H1 (cell line): ENCODE data around the gene GMCL1. TPM values are rescaled to one million over a fixed set of nuclear protein-coding genes. Genes with fewer than 3 reads are reported as not detected.

Source experiments
- CTCF ChIA-PET: fragments of 300-600 bp; sonication (Branson Sonifier 250); formaldehyde crosslinking; loops from one replicate; lab custom pipeline; 2021; ENCODE audit not compliant: partially characterized antibody; lab: Charles Lee
- POLR2A ChIA-PET: fragments of 300-600 bp; sonication (Branson Sonifier 250); formaldehyde crosslinking; loops from one replicate; lab custom pipeline; 2021; ENCODE audit warnings: inconsistent platforms; ENCODE audit not compliant: partially characterized antibody; lab: Charles Lee
- DNase-seq, 2 experiments: peaks; one replicate each; pipeline versions ENCODE4 v3.0.0 to v3.0.0-alpha.2; 2010 to 2022; ENCODE audit warnings: low spot score in 2 of 2, low read depth in 1 of 2, mixed read lengths in 1 of 2
- FAIRE-seq: peaks from 2 replicates; lab custom pipeline; 2011; peaks lifted over from hg19 to GRCh38; lab: Jason Lieb, UNC
- H2AFZ ChIP-seq: 2 replicates; pipeline ENCODE4 v1.8.1; 2012; ENCODE audit warnings: low read length, inconsistent platforms
- H2AK5ac ChIP-seq: 2 replicates; pipeline ENCODE4 v1.6.1; 2013; ENCODE audit warnings: low read depth, low read length
- H2BK120ac ChIP-seq: replicated peaks from 2 replicates; pipeline ENCODE3; 2013; ENCODE audit warnings: low read depth, low read length, inconsistent platforms
- H2BK12ac ChIP-seq: 2 replicates; pipeline ENCODE4 v1.6.1; 2013; ENCODE audit warnings: low read depth, low read length
- H2BK15ac ChIP-seq: 2 replicates; pipeline ENCODE4 v1.6.1; 2013; ENCODE audit warnings: low read length
- H2BK20ac ChIP-seq: 2 replicates; pipeline ENCODE4 v1.6.1; 2013; ENCODE audit warnings: low read length
- H2BK5ac ChIP-seq: 2 replicates; pipeline ENCODE4 v1.6.1; 2013; ENCODE audit warnings: low read depth, low read length
- H3K14ac ChIP-seq: 2 replicates; pipeline ENCODE4 v1.6.1; 2013; ENCODE audit warnings: inconsistent platforms; ENCODE audit not compliant: insufficient read length
- H3K18ac ChIP-seq: 2 replicates; pipeline ENCODE4 v1.6.1; 2013; ENCODE audit warnings: low read length; ENCODE audit errors: extremely low read depth
- H3K23ac ChIP-seq: 2 replicates; pipeline ENCODE4 v1.6.1; 2013; ENCODE audit warnings: inconsistent platforms; ENCODE audit not compliant: insufficient read length
- H3K23me2 ChIP-seq: 2 replicates; pipeline ENCODE4 v1.6.1; 2013; ENCODE audit warnings: low read depth, low read length
- H3K27ac ChIP-seq: 2 replicates; pipeline ENCODE4 v1.6.1; 2011; ENCODE audit warnings: low read depth, low read length, inconsistent platforms
- H3K27me3 ChIP-seq, 4 experiments: replicated peaks in 1 of 4; 1 replicate in 1 of 4; 2 replicates in 3 of 4; pipeline versions ENCODE4 v1.6.1 to v1.8.1; 2011 to 2013; ENCODE audit warnings: low read length in 3 of 4, mild to moderate bottlenecking in 3 of 4, inconsistent platforms in 2 of 4, mixed read lengths in 2 of 4, moderate library complexity in 1 of 4; ENCODE audit not compliant: control insufficient read depth in 3 of 4, insufficient read depth in 3 of 4; ENCODE audit errors: extremely low read depth in 1 of 4
- H3K36me3 ChIP-seq, 4 experiments: 2 replicates each; pipeline versions ENCODE4 v1.6.1 to v1.8.1; 2011 to 2013; ENCODE audit warnings: mild to moderate bottlenecking in 4 of 4, low read length in 3 of 4, moderate library complexity in 2 of 4, control low read depth in 1 of 4, inconsistent platforms in 1 of 4; ENCODE audit not compliant: insufficient read depth in 4 of 4, control insufficient read depth in 2 of 4
- H3K4ac ChIP-seq: replicated peaks from 2 replicates; pipeline ENCODE3; 2013; ENCODE audit warnings: low read length, low read depth, mixed read lengths, inconsistent platforms; ENCODE audit not compliant: insufficient read length
- H3K4me1 ChIP-seq, 4 experiments: replicated peaks in 1 of 4; 1 replicate in 1 of 4; 2 replicates in 3 of 4; pipeline versions ENCODE4 v1.6.1 to v1.8.1; 2011 to 2013; ENCODE audit warnings: low read length in 3 of 4, inconsistent platforms in 2 of 4, mixed read lengths in 1 of 4; ENCODE audit not compliant: insufficient read depth in 4 of 4, control insufficient read depth in 3 of 4
- H3K4me2 ChIP-seq, 2 experiments: 2 replicates each; pipeline versions ENCODE4 v1.6.1 to v1.8.1; 2011 to 2013; ENCODE audit warnings: low read depth in 2 of 2, low read length in 2 of 2, control low read depth in 1 of 2, inconsistent platforms in 1 of 2, mild to moderate bottlenecking in 1 of 2; ENCODE audit not compliant: insufficient read depth in 1 of 2
- H3K4me3 ChIP-seq, 4 experiments: fragments of 200-600, 300-600 bp in 1 of 4; sonication (generic), shearing (Covaris generic), sonication (Bioruptor Twin) in 1 of 4; 2 replicates each; pipeline versions ENCODE4 v1.5.1 to v1.8.1; 2011 to 2016; ENCODE audit warnings: low read length in 4 of 4, low read depth in 3 of 4, control low read depth in 2 of 4, inconsistent platforms in 2 of 4, mild to moderate bottlenecking in 2 of 4, mixed read lengths in 1 of 4, moderate library complexity in 1 of 4; ENCODE audit not compliant: insufficient read depth in 2 of 4; ENCODE audit errors: extremely low read depth in 1 of 4
- H3K56ac ChIP-seq: replicated peaks from 2 replicates; pipeline ENCODE3; 2013; ENCODE audit warnings: low read depth, mild to moderate bottlenecking, mixed read lengths, low read length, inconsistent platforms; ENCODE audit not compliant: insufficient read length
- H3K79me1 ChIP-seq: 2 replicates; pipeline ENCODE4 v1.6.1; 2013; ENCODE audit warnings: low read depth, low read length, control low read depth
- H3K79me2 ChIP-seq, 2 experiments: 2 replicates each; pipeline versions ENCODE4 v1.6.1 to v1.8.1; 2012 to 2013; ENCODE audit warnings: low read length in 2 of 2, mild to moderate bottlenecking in 2 of 2, inconsistent platforms in 1 of 2; ENCODE audit not compliant: insufficient read depth in 2 of 2, control insufficient read depth in 1 of 2
- H3K9ac ChIP-seq, 4 experiments: replicated peaks in 1 of 4; 1 replicate in 1 of 4; 2 replicates in 3 of 4; pipeline versions ENCODE4 v1.6.1 to v1.8.1; 2011 to 2013; ENCODE audit warnings: low read depth in 3 of 4, low read length in 3 of 4, control low read depth in 2 of 4, mild to moderate bottlenecking in 2 of 4, moderate library complexity in 2 of 4, inconsistent platforms in 1 of 4; ENCODE audit errors: extremely low read depth in 1 of 4
- H3K9me3 ChIP-seq, 2 experiments: 2 replicates each; pipeline versions ENCODE4 v1.6.1 to v1.8.1; 2012 to 2013; ENCODE audit warnings: mild to moderate bottlenecking in 2 of 2, moderate library complexity in 2 of 2, control low read depth in 1 of 2, inconsistent platforms in 1 of 2, low read depth in 1 of 2, low read length in 1 of 2, mixed read lengths in 1 of 2; ENCODE audit not compliant: insufficient read depth in 2 of 2
- H4K20me1 ChIP-seq, 2 experiments: replicated peaks in 1 of 2; 2 replicates each; pipeline versions ENCODE3 to v1.8.1; 2011 to 2013; ENCODE audit warnings: inconsistent platforms in 2 of 2, low read length in 2 of 2, mild to moderate bottlenecking in 1 of 2; ENCODE audit not compliant: insufficient read depth in 2 of 2, control insufficient read depth in 1 of 2
- H4K5ac ChIP-seq: 2 replicates; pipeline ENCODE4 v1.6.1; 2013; ENCODE audit warnings: low read length, low read depth, mixed read lengths, inconsistent platforms; ENCODE audit not compliant: insufficient read length
- H4K8ac ChIP-seq: 2 replicates; pipeline ENCODE4 v1.8.0; 2013; ENCODE audit warnings: mild to moderate bottlenecking, moderate library complexity, low read length, inconsistent platforms; ENCODE audit not compliant: insufficient read depth; ENCODE audit errors: extremely low read depth
- H4K91ac ChIP-seq: replicated peaks from 2 replicates; pipeline ENCODE3; 2013; ENCODE audit warnings: low read length, mixed read lengths, inconsistent platforms; ENCODE audit not compliant: insufficient read length
- ATF3 ChIP-seq: IDR thresholded peaks from 2 replicates; pipeline ENCODE4 v1.6.1; 2011; ENCODE audit warnings: low read depth, mild to moderate bottlenecking, low read length; ENCODE audit not compliant: insufficient read depth
- CTBP2 ChIP-seq: IDR thresholded peaks from 2 replicates; pipeline ENCODE4 v1.7.0; 2011; ENCODE audit warnings: borderline replicate concordance, mild to moderate bottlenecking, moderate library complexity, mixed read lengths, low read length; ENCODE audit not compliant: insufficient read depth, insufficient read length
- JUND ChIP-seq: IDR thresholded peaks from 2 replicates; pipeline ENCODE4 v1.6.1; 2011; ENCODE audit warnings: mild to moderate bottlenecking, improper control_type of control experiment, low read length
- MAFK ChIP-seq: IDR thresholded peaks from 2 replicates; pipeline ENCODE4 v1.6.1; 2012; ENCODE audit warnings: low read depth, mild to moderate bottlenecking, improper control_type of control experiment, low read length
- NANOG ChIP-seq: IDR thresholded peaks from 2 replicates; pipeline ENCODE4 v1.6.1; 2011; ENCODE audit warnings: low read length, low read depth, mild to moderate bottlenecking, inconsistent platforms; ENCODE audit not compliant: insufficient read depth, poor library complexity, severe bottlenecking
- POLR2A ChIP-seq, 2 experiments: IDR thresholded peaks; 1 replicate in 1 of 2; 2 replicates in 1 of 2; pipeline ENCODE4 v1.6.1; 2011; ENCODE audit warnings: low read depth in 2 of 2, low read length in 2 of 2, mild to moderate bottlenecking in 2 of 2; ENCODE audit errors: control extremely low read depth in 1 of 2
- RNF2 ChIP-seq: fragments of 200-900, 300-1000 bp; sonication (generic); IDR thresholded peaks from 2 replicates; pipeline ENCODE4 v1.7.1; 2016; ENCODE audit warnings: borderline replicate concordance, low read depth, mild to moderate bottlenecking, antibody characterized with exemption, low read length; ENCODE audit not compliant: poor library complexity, severe bottlenecking; ENCODE audit errors: missing control alignments
- SP4 ChIP-seq: IDR thresholded peaks from 2 replicates; pipeline ENCODE4 v1.6.1; 2012; ENCODE audit warnings: low read length, inconsistent platforms
- WGBS, 2 experiments: shearing (Covaris generic) in 1 of 2; methylation state at CpG; one replicate each; pipeline versions ENCODE4 v1.1.6 to v1.1.7; 2013 to 2015; ENCODE audit warnings: low lambda C conversion rate in 2 of 2, mixed read lengths in 2 of 2, inconsistent platforms in 1 of 2, low coverage in 1 of 2, missing lambda C conversion rate in 1 of 2; ENCODE audit not compliant: insufficient replicate concordance in 2 of 2, insufficient coverage in 1 of 2, insufficient read length in 1 of 2; ENCODE audit errors: extremely low coverage in 1 of 2, missing lambda C conversion rate in 1 of 2; 5-methylcytosine and 5-hydroxymethylcytosine counted together
- polyA plus RNA-seq, 7 experiments: library from polyadenylated mRNA; depleted of rRNA in 3 of 7; stranded (reverse) in 5 of 7; unstranded in 2 of 7; fragments of >200 nt in 5 of 7; fragments of 200-250 nt in 2 of 7; gene quantifications; 1 replicate in 5 of 7; 2 replicates in 1 of 7; 4 replicates in 1 of 7; pipeline versions ENCODE4 v1.2.1 to v1.2.3, GENCODE V29; 2011 to 2013; ENCODE audit warnings: missing spikeins in 2 of 7, mixed read lengths in 2 of 7
- total RNA-seq: library from RNA; stranded (reverse); fragmentation: NEBNext Ultra II Directional; extraction: Animal tissue kit (Norgen Biotek cat#: 25700); gene quantifications from 2 replicates; pipeline ENCODE4 v1.2.1, GENCODE V29; 2021
- TF ChIP-seq, protein P1 (sequence below): IDR thresholded peaks from 2 replicates; pipeline ENCODE4 v1.6.1; 2011; ENCODE audit warnings: low read length, improper control_type of control experiment
- TF ChIP-seq, protein P2 (sequence below): IDR thresholded peaks from 2 replicates; pipeline ENCODE4 v1.6.1; 2012; ENCODE audit warnings: inconsistent platforms

Gene GMCL1
- total and polyA plus RNA-seq, 2 of the 8 experiments (the other 6 are each of a cell fraction or from before 2014, with no cell fraction given) = 6.5 to 21.9 TPM

- Histone ChIP-seq H2BK12ac (no peak overlapping the region), H2BK5ac (no peak overlapping the region), H2BK15ac (no peak overlapping the region), H2AK5ac (no peak overlapping the region), H4K91ac (no peak overlapping the region), H2BK20ac (no peak overlapping the region), H3K23me2 (peaks cover 5% of the 10 kb centered on the region), H3K4me1 (peaks cover 0 to 5% (median 4%) of the 10 kb centered on the region in 4 experiments; a peak in 3 of 7 replicates), H3K9ac (no peak overlapping the region), H3K79me2 (peaks cover 3 to 67% of the 10 kb centered on the region in 2 experiments; a peak in 3 of 4 replicates), H3K14ac (no peak overlapping the region), H3K4ac (no peak overlapping the region), H3K79me1 (peaks cover 7% of the 10 kb centered on the region), H4K5ac (no peak overlapping the region), H4K20me1 (peaks cover 0 to 2% of the 10 kb centered on the region in 2 experiments), H3K4me3 (peak overlapping the region in 1 of 4 experiments; percentile 70; a peak in 3 of 8 replicates), H2AFZ (no peak overlapping the region), H4K8ac (no peak overlapping the region), H3K18ac (no peak overlapping the region), H3K23ac (no peak overlapping the region), H3K27ac (no peak overlapping the region), H3K27me3 (no peaks in the 10 kb centered on the region), H3K9me3 (no peaks in the 10 kb centered on the region), H2BK120ac (no peak overlapping the region), H3K56ac (no peak overlapping the region), H3K36me3 (peaks cover 0 to 3% (median 0%) of the 10 kb centered on the region in 4 experiments; a peak in 1 of 8 replicates), H3K4me2 (peak overlapping the region in 1 of 2 experiments; percentile 89; a peak in 1 of 4 replicates)
- WGBS, 2 experiments = 93% methylated on average over 6 of the region's 6 CpGs; no CpG with 5 or more reads in 1 of the 2 experiments
- DNase-seq (no peak), FAIRE-seq (no peak)
- ChIA-PET CTCF (interaction anchor here (0.7 to 1.5 kb wide), 3 partner anchors 14 to 107 kb away, joined by 3 to 6 read pairs (median 3); no protein-coding TSS in a partner anchor), POLR2A (interaction anchor here (0.7 kb wide), 1 partner anchor 106 kb away, joined by 3 read pairs; no protein-coding TSS in a partner anchor)
- TF ChIP-seq JUND = no peak
- no peak for TF ChIP-seq CTBP2
- no peak for TF ChIP-seq POLR2A (IDR thresholded peaks at IDR 0.05; ENCODE audit: control extremely low read depth in 1 of 2, low read depth in 2 of 2, low read length in 2 of 2)
- no peak for TF ChIP-seq SP4
- TF ChIP-seq, protein P1, sequence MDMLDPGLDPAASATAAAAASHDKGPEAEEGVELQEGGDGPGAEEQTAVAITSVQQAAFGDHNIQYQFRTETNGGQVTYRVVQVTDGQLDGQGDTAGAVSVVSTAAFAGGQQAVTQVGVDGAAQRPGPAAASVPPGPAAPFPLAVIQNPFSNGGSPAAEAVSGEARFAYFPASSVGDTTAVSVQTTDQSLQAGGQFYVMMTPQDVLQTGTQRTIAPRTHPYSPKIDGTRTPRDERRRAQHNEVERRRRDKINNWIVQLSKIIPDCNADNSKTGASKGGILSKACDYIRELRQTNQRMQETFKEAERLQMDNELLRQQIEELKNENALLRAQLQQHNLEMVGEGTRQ = no peak
- no peak for TF ChIP-seq ATF3
- no peak for TF ChIP-seq MAFK
- no peak for TF ChIP-seq RNF2
- TF ChIP-seq NANOG = no peak
- TF ChIP-seq, protein P2, sequence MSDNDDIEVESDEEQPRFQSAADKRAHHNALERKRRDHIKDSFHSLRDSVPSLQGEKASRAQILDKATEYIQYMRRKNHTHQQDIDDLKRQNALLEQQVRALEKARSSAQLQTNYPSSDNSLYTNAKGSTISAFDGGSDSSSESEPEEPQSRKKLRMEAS = no peak
These were observed 2.0 kb downstream of the GMCL1 start for GRCh38 chr2:69831354-69831905.
